Esophagus squamous epithelium (tissue), 5 donors: ENCODE data around the gene BUD31. TPM values are rescaled to one million over a fixed set of nuclear protein-coding genes. Genes with fewer than 3 reads are reported as not detected.

Source experiments
- DNase-seq: peaks from one replicate; lab custom pipeline; 2025; lab: John Stamatoyannopoulos, UW
- H3K27ac ChIP-seq, 4 donors: fragments of 200-600 bp; sonication (generic); one replicate each; pipeline ENCODE4 v1.5.1; 2016 to 2019; ENCODE audit warnings: mild to moderate bottlenecking in 1 of 4
- H3K27me3 ChIP-seq, 4 donors: fragments of 200-600 bp; sonication (generic); 1 replicate in 3 of 4; 2 replicates in 1 of 4; pipeline versions ENCODE4 v1.5.1 to v1.6.0; 2017 to 2021; ENCODE audit warnings: antibody characterized with exemption in 1 of 4
- H3K36me3 ChIP-seq, 3 donors: fragments of 200-600 bp; sonication (generic); one replicate each; pipeline ENCODE4 v1.5.1; 2016 to 2019
- H3K4me1 ChIP-seq, 3 donors: fragments of 200-600 bp; sonication (generic); one replicate each; pipeline ENCODE4 v1.5.1; 2017 to 2019
- H3K4me3 ChIP-seq, 4 donors: fragments of 200-600 bp; sonication (generic); 1 replicate in 3 of 4; 2 replicates in 1 of 4; pipeline ENCODE4 v1.5.1; 2016 to 2019; ENCODE audit warnings: mild to moderate bottlenecking in 2 of 4, moderate library complexity in 1 of 4
- H3K9me3 ChIP-seq, 3 donors: fragments of 200-600 bp; sonication (generic); one replicate each; pipeline ENCODE4 v1.5.1; 2016 to 2019
- POLR2A ChIP-seq, 4 donors: fragments of 450-650 bp; IDR thresholded peaks; one replicate each; pipeline ENCODE4 v1.6.1; 2017; ENCODE audit warnings: antibody characterized with exemption in 4 of 4, mild to moderate bottlenecking in 4 of 4, moderate library complexity in 3 of 4
- WGBS, 2 donors: methylation state at CpG; one replicate each; pipeline ENCODE4 v1.1.5; 2018; 5-methylcytosine and 5-hydroxymethylcytosine counted together
- intact Hi-C: fragments of 100-400 bp; cut with DNase I; formaldehyde crosslinking; loops from one replicate; pipeline ENCODE4 v1.15.0; 2022
- total RNA-seq, 4 donors: library from RNA; depleted of rRNA; stranded (reverse); fragments of >200 nt; gene quantifications; one replicate each; pipeline ENCODE4 v1.1.0, GENCODE V29; 2016
- TF ChIP-seq, protein P1 (sequence below), 6 experiments: fragments of 450-650 bp in 4 of 6; fragments of 200-600 bp in 2 of 6; sonication (generic) in 2 of 6; IDR thresholded peaks; one replicate each; pipeline ENCODE4 v1.5.1; 2016 to 2019; ENCODE audit warnings: antibody characterized with exemption in 6 of 6, mild to moderate bottlenecking in 4 of 6, moderate library complexity in 4 of 6
- donor health status: DM: yes; HTN: yes; CAD: no.

BUD31 gene
- total RNA-seq, 4 donors from 2014 or later: 46.9 to 59.1 (median 55.9) TPM

DNA sequence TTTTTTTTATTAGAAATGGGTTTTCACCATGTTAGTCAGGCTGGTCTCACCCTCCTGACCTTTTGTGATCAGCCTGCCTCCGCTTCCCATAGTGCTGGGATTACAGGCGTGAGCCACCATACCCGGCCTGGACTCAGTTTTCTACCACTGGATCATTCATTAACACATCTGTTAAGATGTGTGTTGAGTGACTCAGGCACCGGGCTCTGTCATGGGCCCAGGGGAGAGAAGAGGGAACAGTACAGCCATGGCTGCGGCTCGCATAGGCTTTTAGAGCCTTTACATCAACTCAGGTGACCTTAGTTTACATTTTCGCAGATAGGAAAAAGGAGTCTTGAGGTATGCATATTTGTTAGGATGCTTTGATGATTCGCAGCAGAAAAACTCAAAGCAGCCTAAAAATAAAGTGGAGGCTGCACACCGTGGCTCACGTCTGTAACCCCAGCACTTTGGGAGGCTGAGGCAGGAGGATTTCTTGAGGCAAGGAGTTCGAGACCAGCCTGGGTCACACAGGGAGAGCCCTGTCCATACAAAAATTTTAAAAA lies 37.3 kb upstream of the BUD31 start:
- Histone ChIP-seq H3K27me3 (no peaks in the 10 kb centered on the region), H3K9me3 (no peaks in the 10 kb centered on the region), H3K36me3 (peaks cover 0 to 20% (median 9%) of the 10 kb centered on the region in 3 donors), H3K4me1 (peaks cover 6 to 63% (median 9%) of the 10 kb centered on the region in 3 donors), H3K4me3 (no peak overlapping the region), H3K27ac (no peak overlapping the region)
- TF ChIP-seq, protein P1, sequence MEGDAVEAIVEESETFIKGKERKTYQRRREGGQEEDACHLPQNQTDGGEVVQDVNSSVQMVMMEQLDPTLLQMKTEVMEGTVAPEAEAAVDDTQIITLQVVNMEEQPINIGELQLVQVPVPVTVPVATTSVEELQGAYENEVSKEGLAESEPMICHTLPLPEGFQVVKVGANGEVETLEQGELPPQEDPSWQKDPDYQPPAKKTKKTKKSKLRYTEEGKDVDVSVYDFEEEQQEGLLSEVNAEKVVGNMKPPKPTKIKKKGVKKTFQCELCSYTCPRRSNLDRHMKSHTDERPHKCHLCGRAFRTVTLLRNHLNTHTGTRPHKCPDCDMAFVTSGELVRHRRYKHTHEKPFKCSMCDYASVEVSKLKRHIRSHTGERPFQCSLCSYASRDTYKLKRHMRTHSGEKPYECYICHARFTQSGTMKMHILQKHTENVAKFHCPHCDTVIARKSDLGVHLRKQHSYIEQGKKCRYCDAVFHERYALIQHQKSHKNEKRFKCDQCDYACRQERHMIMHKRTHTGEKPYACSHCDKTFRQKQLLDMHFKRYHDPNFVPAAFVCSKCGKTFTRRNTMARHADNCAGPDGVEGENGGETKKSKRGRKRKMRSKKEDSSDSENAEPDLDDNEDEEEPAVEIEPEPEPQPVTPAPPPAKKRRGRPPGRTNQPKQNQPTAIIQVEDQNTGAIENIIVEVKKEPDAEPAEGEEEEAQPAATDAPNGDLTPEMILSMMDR (IDR thresholded peaks at IDR 0.05): no peak
- no peak for TF ChIP-seq POLR2A (IDR thresholded peaks at IDR 0.05)
- WGBS, 2 donors: 86 to 91% methylated on average over 4 to 11 of the region's 11 CpGs
- intact Hi-C loops: no loop called here
- no peak for DNase-seq

DNA sequence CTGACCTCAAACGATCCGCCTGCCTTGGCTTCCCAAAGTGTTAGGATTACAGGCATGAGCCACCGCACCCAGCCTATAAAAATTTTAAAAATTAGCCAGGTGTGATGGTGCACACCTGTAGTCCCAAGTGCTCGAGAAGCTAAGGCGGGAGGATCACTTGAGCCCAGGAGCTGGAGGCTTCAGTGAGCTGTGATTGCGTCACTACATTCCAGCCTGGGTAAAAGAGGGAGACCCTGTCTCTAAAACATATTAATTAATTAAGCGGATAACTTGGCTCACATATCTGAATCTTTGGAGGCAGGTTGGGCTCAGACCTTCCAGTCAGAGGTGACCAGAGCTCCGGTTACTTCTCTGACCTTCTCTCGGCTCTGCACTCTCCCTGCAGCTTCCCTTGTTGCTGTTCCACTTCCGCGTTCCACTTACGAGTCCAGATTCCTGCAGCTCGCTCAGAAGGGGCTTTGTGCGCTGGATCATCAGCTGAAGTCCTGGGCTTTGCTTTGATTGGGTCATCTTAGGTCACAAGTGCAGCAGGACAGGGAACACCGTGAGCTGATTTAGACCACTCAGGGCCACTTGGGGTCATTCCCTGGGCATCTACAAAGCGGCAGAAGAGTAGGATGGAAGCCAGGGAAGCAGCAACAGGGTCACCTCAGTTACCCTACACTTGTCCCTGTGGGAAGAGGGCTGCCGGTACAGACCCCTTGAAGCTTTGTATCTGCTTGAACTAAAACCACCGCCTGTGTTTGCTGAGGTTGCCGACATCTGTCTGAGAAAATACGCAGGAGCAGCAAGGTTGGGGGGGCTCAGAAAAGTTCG lies 36.3 kb upstream of the BUD31 start:
- DNase-seq: no peak
- WGBS, 2 donors: 47 to 57% methylated on average over 16 to 17 of the region's 21 CpGs

DNA sequence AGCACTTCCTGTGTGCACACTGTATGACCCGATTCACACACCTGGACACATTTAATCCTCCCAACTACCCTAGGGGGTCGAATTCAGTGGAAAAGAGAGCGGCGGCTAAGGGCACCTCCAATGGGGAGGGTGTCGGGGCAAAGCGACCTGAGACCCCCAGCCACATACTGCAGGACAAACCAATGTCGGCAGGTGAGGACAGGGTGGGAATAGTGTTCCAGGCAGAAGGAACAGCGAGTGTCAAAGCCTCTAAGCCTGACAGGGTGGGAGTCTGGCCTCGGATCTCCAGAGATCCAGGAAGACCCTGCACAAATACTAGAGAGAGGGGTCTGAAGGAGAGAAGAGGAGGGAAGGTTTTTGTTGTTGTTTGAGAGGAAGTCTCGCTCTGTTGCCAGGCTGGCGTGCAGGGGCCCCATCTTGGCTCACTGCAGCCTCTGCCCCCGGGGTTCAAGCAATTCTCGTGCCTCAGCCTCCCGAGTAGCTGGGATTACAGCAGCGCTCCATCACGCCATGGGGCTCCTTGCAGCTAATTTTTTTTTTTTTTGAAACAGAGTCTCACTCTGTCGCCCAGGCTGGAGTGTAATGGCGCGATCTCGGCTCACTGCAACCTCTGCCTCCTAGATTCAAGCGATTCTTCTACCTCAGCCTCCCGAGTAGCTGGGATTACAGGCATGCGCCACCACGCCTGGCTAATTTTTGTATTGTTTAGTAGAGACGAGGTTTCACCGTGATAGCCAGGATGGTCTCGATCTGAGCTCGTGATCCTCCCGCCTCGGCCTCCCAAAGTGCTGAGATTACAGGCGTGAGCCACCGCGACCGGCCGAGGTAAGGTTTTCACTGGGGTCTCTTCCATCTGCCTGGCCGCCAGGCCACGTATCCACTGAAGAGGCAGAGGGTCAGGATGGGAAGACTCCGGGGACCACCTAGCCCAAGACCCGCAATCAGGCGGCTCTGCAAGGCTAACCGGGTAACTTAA lies 35.4 kb upstream of the BUD31 start:
- H3K36me3 ChIP-seq: peaks cover 0 to 16% (median 0%) of the 10 kb centered on the region in 3 donors
- H3K4me3 ChIP-seq: peak overlapping the region; percentile 61 to 97 (median 80)
- no peaks in the 10 kb centered on the region for H3K27me3 ChIP-seq
- WGBS, 2 donors: 84 to 87% methylated on average over 16 to 21 of the region's 41 CpGs
- H3K4me1 ChIP-seq: peaks cover 7 to 79% (median 14%) of the 10 kb centered on the region in 3 donors
- DNase-seq: no peak
- peak overlapping the region; percentile 83 to 94 (median 89) for H3K27ac ChIP-seq
- H3K9me3 ChIP-seq: no peaks in the 10 kb centered on the region
- TF ChIP-seq, protein P1 (IDR thresholded peaks at IDR 0.05): no peak
- TF ChIP-seq POLR2A (IDR thresholded peaks at IDR 0.05): no peak
- intact Hi-C loops: no loop called here

More for the DNA sequence above, 36.3 kb upstream of the BUD31 start:
- intact Hi-C loops: no loop called here
- Histone ChIP-seq H3K4me1 (peaks cover 7 to 70% (median 14%) of the 10 kb centered on the region in 3 donors), H3K4me3 (peak overlapping the region in 2 of 4 donors; percentile 13 to 37), H3K27me3 (no peaks in the 10 kb centered on the region), H3K36me3 (peaks cover 0 to 15% (median 0%) of the 10 kb centered on the region in 3 donors), H3K27ac (peak overlapping the region in 3 of 4 donors; percentile 43 to 66 (median 52)), H3K9me3 (no peaks in the 10 kb centered on the region)
- no peak for TF ChIP-seq POLR2A (IDR thresholded peaks at IDR 0.05)
- TF ChIP-seq, protein P1 (IDR thresholded peaks at IDR 0.05): no peak

DNA sequence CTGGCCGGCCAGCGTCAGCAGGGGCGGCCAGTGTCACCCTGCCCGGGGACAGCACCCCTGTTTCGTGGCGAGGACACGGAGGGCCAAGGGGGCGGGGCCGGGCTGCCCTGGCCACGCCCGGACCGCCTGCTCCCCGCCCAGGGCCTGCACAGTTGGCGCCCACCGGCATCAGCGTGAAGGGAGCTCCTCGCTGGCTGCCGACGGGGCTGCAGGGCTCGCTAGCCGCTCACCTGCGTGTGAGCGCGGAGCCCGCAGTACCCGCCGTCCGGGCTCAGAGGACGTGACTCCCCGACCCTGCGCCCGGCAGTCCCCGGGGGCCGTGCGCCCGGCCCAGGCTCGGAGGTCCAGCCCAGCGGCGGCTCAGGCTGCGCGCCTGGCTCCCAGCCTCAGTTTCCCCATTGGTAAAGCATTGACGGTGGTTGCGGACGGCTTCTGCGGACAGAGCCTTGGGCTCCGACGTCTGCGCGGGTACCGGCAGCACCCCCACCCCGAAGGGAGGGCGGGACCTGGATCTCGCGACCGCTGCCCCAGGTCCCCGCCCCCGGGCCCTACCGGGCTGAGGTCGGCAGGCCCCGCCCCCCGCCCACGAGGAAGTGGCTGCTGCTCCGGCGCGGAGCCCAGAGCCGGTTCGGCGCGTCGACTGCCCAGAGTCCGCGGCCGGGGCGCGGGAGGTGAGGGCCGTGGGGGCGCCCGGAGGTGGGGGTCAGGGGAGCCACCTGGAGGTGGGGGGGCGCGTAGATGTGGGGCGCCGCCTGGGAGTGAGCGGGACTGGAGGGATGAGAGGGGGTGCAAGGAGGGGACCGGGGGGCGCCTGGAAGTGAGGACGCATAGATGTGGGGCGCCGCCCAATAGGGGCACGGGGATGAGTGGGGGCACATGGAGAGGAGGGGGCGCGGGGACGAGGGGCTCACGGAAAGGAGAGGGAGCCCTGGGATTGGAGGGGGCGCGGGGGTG lies 34.4 kb upstream of the BUD31 start, which contains the start of gene ARPC1B:
TSS of gene ARPC1B (plus strand) at position 620 of the 954 bp plus-strand sequence. CDS start 10,985 bp downstream, outside the sequence.
- peaks cover 0 to 12% (median 0%) of the 10 kb centered on the region in 3 donors for H3K36me3 ChIP-seq
- TF ChIP-seq POLR2A (IDR thresholded peaks at IDR 0.05): peak in 2 of 4 donors; percentile 47 to 66
- TF ChIP-seq, protein P1 (IDR thresholded peaks at IDR 0.05): no peak
- H3K4me1 ChIP-seq: peaks cover 12 to 82% (median 21%) of the 10 kb centered on the region in 3 donors
- intact Hi-C loops: no loop called here
- H3K4me3 ChIP-seq: peak within 1 kb of the TSS; percentile 61 to 97 (median 80)
- H3K27ac ChIP-seq: peak within 1 kb of the TSS; percentile 83 to 94 (median 89)
- no peaks in the 10 kb centered on the region for H3K27me3 ChIP-seq
- H3K9me3 ChIP-seq: no peaks in the 10 kb centered on the region
- DNase-seq: peak; percentile 39
- 0 to 2% methylated on average over 6 to 8 of the region's 95 CpGs for WGBS, 2 donors
